Globus pallidus (tissue), 1 donor: ENCODE measurements around the gene ABCA4.
"Not testable (repeated sequence)": the region's sequence is repeated elsewhere in the genome, so short reads cannot be mapped to it uniquely, and the experiment has no call there.

Experiments used
- DNase-seq: peaks from one replicate; pipeline ENCODE4 v3.0.0-alpha.2; 2015; ENCODE audit warnings: low spot score

ABCA4 gene

DNA sequence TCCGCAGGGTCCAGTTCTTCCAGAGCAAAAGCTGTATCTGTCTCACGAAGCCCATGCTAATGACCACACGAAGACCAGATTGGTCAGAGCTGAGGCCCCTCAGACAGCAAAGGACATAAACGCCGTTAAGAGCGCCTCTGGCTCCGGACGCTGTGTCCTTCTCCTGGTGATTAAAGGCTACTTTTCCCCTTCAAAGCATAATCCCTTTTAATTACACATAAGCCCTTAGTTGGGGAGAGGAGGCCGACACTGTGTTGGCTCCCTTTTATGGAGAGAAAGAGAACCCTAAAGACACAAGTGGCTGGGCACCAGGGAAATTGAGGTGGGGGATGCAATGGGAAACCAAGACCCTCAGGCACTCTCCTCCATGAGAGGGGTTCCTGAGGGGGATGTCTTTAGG lies at the start of gene ABCA4:
TSS of gene ABCA4 (minus strand) at position 158 of the 400 bp plus-strand sequence. CDS start at position 55, 103 bp downstream.
- DNase-seq = no peak

DNA sequence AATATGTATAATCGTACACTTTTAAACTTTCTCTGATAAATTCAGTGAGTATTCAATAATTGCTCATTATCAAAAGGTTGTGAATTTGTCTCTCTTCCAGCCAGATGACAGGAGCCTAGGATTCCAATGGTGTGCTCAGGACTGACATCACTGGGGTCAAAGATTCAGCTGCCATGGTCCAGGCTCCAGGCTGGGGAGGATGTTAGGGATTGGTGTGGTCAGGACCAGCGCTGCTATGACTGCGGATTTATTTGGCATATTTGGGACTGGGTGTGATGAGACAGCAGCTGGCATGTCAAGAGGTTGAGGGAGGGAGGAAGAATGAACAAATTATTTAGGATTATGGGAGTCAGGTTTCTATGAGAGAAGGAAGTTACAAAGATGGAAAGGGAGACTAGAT lies 48.2 kb upstream of the ABCA4 start:
- DNase-seq = no peak

DNA sequence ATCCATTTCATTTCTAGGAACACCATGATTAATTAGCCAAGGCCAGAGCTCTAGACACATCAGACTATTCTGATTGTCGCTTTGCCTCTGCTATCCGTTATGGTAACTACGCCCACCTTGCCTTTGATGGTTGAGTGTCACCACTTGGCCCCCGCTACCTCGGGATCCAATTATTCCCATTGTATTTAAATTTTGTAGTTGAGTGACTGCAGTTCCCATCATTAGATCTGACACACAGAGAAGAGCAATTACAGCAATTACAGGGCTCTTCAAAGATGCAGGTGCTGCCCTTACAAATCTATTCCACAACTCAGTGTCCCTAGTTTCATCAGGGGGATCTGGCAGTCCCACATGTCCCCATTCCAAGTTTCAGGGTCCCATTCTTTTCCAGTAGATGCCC lies 44.9 kb upstream of the ABCA4 start:
- DNase-seq = no peak

DNA sequence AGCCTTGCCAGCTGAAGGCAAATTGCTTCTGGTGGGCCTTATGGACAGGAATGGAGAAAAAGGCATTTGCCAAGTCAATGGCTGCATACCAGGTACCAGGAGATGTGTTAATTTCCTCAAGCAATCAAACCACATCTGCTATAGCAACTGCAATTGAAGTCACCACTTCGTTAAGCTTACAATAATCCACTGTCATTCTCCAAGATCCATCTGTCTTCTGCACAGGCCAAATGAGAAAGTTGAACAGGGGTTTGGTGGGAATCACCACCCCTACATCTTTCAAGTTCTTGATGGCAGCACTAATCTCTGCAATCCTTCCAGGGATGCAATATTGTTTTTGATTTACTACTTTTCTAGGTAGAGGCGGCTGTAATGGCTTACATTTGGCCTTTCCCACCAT lies 43.9 kb upstream of the ABCA4 start:
- DNase-seq = not testable (repeated sequence)

GRCh38 chr1:94164121-94164520 lies 43.2 kb upstream of the ABCA4 start:
- DNase-seq = not testable (repeated sequence)

DNA sequence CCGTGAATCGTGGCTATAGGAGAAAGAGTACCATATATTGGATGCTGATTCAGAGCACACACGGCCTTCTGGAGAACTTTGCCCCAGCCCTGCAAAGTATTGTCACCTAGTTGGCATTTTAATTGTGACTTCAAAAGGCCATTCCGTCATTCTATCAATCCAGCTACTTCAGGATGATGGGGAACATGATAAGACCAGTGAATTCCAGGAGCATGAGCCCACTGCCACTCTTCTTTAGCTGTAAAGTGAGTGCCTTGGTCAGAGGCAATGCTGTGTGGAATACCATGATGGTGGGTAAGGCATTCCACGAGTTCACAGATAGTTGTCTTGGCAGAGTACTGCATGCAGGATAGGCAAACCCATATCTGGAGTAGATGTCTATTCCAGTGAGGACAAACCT lies 42.3 kb upstream of the ABCA4 start:
- not testable (repeated sequence) for DNase-seq

DNA sequence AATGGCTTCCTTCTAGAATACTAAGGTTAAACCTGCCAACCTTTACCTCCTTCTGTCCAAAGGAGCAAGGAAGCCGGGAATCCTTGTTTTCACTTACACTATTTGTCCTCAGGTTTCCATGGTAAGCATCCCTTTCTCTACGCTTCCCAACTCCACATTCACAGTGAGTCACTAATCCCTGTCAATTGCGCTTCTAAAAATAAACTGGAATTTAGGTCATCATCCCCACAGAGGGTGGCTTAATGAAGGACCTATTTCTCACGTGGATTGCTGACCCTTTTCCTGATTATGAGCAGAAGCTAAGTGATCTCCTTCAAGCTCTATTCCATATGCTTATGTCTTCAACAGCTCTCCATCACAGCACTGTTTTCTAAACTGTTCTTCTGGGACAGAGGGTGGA lies 39.9 kb upstream of the ABCA4 start:
- DNase-seq = peak; percentile 8

DNA sequence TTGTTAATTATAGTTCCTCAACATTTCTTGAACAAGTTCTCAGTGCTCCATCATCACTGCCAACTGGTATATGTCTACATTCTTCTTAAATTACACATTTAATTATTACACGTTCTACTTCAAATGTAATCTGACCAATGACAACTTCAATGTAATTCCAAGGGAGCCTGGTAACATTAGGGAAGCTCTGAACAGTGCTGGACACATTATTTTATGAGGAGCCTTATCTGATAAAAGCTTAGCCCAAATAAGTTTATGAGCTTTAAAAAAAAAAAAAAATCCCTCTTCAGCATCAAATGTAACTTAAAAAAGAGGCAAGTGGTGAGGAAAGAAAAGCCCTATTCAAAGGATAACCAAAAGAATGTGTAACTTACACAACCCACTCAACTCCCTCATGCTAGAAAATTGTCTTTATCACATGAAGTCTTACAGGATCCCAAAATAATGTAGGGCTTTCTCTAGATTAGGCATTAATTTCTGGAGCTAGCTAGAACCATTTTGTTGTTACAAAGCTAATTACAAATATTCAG lies 35.2 kb upstream of the ABCA4 start:
- no peak for DNase-seq

GRCh38 chr1:94154989-94155388 lies 34.0 kb upstream of the ABCA4 start:
- DNase-seq = no peak

- DNase-seq = no peak
These were observed 32.2 kb upstream of the ABCA4 start for GRCh38 chr1:94153133-94153532.

GRCh38 chr1:94149166-94149565 lies 28.2 kb upstream of the ABCA4 start:
- not testable (repeated sequence) for DNase-seq

GRCh38 chr1:94146273-94146672 lies 25.3 kb upstream of the ABCA4 start:
- no peak for DNase-seq

DNA sequence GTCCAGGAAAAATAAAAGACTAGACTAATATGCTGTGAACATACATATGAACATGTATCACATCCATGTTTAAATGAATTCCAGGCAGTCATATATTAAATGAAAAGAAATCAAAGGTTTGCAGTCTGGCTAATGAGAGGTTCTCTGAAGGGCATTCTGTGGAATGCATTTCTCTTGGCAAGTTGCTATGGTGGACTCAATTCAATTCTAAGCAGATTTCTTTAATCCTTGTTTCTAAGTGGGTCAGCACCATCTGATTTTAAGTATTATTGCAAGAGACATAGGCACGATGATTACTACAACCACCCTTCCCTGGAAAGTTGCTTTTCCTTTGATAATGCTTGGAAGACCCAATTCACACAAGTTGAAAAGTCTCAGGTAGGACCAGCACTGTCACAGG lies 23.9 kb upstream of the ABCA4 start:
- DNase-seq = no peak

DNA sequence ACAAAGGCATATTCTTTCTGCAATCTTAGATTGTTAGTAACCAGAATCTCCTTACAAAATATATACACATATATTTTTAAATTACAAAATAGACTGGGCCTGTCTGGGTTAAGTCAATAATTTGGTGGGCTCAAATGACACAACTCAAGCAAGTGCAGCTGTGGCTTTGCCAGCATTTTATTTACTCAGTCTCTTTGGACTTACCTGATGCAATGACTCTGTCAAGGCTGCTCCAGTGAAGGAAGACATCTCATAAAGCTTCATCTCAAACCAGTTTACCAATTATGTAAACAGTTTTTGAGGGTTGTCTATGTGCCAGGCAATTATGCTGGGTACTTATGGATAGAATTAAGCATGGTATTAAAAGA lies 22.8 kb upstream of the ABCA4 start:
- DNase-seq = no peak

DNA sequence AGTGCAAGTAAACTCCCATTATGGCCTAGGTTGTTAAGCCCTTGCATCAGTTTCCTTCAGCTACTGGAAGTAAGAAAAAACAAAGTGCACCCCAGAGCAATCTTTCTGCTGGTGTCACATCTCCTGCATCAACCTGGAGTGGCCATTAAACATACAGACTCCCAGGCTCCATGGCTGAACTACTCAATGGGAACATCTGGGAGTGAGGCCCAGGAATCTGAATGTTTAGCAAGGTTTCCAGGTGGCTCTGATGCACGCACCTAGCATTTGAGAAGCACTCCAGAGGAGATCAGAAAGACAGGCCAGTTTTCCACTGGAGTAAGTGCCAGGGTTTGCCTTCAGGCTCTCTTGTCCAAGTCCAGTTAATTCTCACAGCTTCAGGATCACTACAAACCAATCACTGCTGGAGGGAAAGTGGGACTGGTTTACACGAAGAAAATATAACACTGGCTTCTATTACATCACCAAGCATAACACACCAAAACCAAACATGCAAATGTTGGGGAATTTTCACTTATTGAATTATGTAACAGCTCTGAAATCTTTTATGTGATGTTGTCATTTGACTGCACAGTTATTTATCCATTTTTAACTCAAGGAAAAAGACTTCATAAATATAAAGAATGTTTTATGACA lies 22.3 kb upstream of the ABCA4 start:
- DNase-seq = no peak

- no peak for DNase-seq
These were observed 21.6 kb upstream of the ABCA4 start for GRCh38 chr1:94142583-94142982.

DNA sequence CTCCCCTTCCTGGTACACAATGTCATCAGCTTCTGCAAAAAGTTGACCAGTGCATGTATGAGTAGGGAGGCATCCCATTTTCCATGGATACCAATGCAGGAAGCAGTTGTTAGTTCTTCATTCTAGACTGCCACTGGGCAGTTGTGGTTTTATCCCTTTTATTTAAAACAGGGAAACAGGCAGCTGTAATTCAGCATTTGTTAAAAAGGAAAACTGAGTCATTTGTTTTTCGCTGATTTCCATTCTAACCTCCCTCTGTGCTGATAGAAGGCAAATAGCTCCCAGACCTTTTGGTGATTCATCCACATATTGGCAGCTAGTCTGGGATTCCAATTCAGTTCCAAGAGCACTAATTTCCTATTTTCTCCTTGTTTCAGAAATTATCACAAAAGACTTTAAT lies 21.1 kb upstream of the ABCA4 start:
- DNase-seq = no peak

GRCh38 chr1:94132111-94132510 lies 11.2 kb upstream of the ABCA4 start:
- no peak for DNase-seq

DNA sequence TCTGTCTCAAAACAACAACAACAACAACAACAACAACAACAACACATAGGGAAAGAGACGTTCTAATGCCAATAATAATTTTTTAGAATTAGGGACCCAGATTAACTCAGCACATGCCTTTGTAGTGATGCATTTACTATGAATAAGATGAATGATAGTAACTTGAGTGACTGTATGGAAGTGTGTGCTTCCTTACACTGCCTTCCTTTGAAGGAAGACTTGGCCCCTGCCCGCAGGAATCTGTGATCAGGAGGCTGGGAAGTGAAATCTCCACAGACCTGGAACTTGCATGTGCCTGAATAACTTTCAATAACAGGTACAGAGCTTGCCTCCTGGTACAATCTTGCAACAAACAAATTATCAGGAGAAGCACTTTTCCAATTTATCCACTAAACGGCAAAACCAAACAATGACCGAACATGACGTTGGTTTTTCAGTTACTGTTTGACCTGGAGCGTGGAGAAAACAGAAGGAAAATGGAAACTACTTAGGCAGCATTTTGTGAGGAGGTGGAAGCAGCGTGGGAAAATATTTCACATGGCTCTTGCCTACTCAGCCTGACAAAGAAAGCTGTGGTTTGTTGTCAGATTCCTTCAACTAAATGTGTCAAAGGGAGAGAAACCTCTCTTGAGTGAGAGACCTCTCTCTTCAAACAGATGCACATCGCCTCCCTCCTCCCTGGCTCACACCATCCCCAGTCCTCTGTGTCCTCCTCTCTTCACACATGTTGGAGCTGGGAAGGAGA lies 10.1 kb upstream of the ABCA4 start:
- no peak for DNase-seq

DNA sequence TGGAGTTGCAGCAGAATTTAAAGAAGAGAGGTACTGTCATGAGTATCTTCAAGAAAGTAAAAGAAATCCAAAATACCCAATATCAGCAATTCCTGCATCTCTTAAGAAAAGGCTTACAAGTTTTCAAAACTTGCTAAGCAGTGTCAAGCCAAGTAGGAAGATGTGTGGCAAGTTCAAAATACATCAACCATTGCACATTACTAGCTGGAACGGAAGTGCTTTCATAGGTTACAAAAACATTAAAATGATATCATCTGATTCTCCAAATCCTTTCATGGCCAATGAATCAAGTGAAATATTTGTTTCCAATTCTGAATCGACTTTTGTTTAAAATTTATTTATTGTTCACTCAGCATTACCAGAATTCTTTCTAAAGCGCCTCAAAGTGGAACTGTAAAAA lies 5.7 kb upstream of the ABCA4 start:
- no peak for DNase-seq

DNA sequence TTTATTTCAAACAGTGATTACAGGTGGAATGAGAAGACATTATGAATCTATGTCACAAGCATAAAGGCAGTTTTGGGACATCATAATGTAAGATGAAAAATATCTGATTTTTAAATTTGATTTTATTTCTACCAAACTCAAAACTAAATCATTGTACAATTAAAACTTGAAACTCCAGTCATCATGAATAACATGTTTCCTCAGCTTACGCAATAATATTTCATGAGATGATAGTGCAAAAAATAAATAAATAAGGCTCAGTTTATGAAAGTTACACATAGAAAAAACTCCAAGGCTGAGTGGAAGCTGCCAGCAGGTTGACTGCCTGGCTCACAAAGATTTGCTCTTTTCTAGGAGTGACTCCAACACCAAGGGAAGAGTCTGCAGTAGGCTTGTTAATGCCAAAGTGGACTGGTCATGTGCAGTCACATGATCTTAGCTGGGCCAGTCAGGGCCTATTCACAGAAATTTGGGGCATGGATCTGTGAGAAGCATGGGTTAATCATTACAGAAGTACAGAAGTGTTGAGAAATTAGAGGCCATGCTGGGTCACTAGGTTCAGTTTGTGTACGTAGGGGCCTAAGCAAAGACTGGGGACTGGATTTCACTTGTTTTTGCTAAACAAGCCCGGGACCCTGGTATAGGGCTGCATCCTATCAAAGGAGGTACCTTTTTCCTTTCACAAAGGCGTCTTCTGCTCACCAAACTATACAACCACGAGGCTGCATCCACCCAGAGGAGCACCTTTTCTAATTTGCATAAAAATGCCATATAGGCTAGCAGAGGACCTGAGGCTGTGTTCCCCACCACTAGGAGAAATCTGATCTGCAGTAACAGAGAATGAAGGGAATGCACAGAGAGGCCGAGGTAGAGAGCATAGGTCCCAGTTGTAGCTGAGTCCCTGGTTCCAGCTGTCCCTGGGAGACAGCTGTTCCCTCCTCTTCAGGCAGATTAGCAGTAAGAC lies 4.9 kb upstream of the ABCA4 start:
- no peak for DNase-seq

DNA sequence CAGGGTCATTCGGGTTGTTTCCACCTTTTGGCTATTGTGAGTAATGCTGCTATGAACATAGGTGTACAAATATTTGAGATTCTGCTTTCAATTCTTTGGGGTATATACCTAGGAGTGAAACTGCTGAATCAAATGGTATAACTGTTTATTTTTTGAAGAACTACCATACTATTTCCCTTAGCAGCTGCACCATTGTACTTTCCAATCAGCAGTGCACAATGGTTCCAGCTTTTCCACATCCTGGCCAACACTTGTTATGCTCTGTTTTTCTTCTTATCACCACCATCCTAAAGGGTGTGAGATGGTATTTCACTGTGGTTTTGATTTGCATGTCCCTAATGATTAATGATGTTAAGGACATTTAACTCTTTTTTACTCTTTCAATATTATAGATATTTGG lies 3.6 kb upstream of the ABCA4 start:
- no peak for DNase-seq
